ENCODE measurements around the gene DMXL1.
"Not testable (repeated sequence)": the region's sequence is repeated elsewhere in the genome, so short reads cannot be mapped to it uniquely, and the experiment has no call there.

The DMXL1 gene

GRCh38 chr5:119212026-119212425 lies 141.1 kb downstream of the DMXL1 start:
- no peak for DNase-seq

GRCh38 chr5:119212676-119213075 lies 141.8 kb downstream of the DMXL1 start:
- DNase-seq: no peak

GRCh38 chr5:119217183-119217582 lies 146.3 kb downstream of the DMXL1 start:
- DNase-seq: no peak

- DNase-seq: no peak
These were observed 148.2 kb downstream of the DMXL1 start for GRCh38 chr5:119218830-119219782.

- DNase-seq: no peak
These were observed 149.8 kb downstream of the DMXL1 start for GRCh38 chr5:119220576-119221197.

GRCh38 chr5:119221330-119221729 lies 150.4 kb downstream of the DMXL1 start:
- DNase-seq: no peak

GRCh38 chr5:119229950-119230349 lies 159.1 kb downstream of the DMXL1 start:
- no peak for DNase-seq

- DNase-seq: no peak
These were observed 167.6 kb downstream of the DMXL1 start for GRCh38 chr5:119238265-119239118.

GRCh38 chr5:119239119-119239417 lies 168.2 kb downstream of the DMXL1 start:
- no peak for DNase-seq

- not testable (repeated sequence) for DNase-seq
These were observed 168.9 kb downstream of the DMXL1 start for GRCh38 chr5:119239826-119240225.

- DNase-seq: no peak
These were observed 173.0 kb downstream of the DMXL1 start for GRCh38 chr5:119243888-119244287.

- no peak for DNase-seq
These were observed 180.3 kb downstream of the DMXL1 start for GRCh38 chr5:119250946-119251901.

- no peak for DNase-seq
These were observed 184.9 kb downstream of the DMXL1 start for GRCh38 chr5:119255571-119256356.

- DNase-seq: no peak
These were observed 186.7 kb downstream of the DMXL1 start for GRCh38 chr5:119257613-119258012.

- DNase-seq: no peak
These were observed 192.8 kb downstream of the DMXL1 start for GRCh38 chr5:119263639-119264038.

GRCh38 chr5:119264186-119264585 lies 193.3 kb downstream of the DMXL1 start:
- no peak for DNase-seq

GRCh38 chr5:119267958-119268386 lies 197.1 kb downstream of the DMXL1 start:
- DNase-seq: peak; percentile 46 to 68 (median 58)

- DNase-seq: peak; percentile 86 to 94 (median 90)
These were observed 197.6 kb downstream of the DMXL1 start for GRCh38 chr5:119268387-119269060.

GRCh38 chr5:119269061-119269944 lies 198.4 kb downstream of the DMXL1 start:
- DNase-seq: peak in 2 of 4 experiments; percentile 12 to 13
